GM18909 (cell line): ENCODE results near the gene HOATZ.
A peak's percentile ranks its signal among the peaks of the same experiment; 100 is the strongest.

Source experiments
- ATAC-seq: cut with Tn5 transposase; IDR thresholded peaks from one replicate; pipeline ENCODE4 v1.9.1; 2021; ENCODE audit warnings: mild to moderate bottlenecking; ENCODE audit not compliant: unreplicated experiment, poor library complexity

Gene HOATZ

GRCh38 chr11:111520560-111520959 lies 6.0 kb downstream of the HOATZ start:
- no peak for ATAC-seq

DNA sequence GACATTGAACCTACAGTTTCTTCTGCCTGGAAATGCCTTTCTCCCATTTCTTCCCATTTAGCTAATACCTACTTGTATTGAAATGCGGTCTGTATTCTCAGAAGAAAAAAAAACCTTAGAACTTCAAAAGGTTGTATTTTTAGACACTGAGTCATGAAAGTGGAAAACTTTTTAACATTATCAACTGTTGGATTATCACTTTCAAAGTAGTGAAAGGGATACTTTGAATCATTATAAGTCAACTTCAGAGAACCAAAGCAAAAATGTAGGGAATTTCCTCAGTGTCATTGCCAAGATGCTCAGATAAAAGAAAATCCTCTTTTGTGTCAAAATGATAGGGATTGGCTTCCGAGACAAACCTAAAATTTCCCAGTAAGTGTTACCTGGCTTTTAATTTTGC lies 6.6 kb downstream of the HOATZ start:
- ATAC-seq: no peak

DNA sequence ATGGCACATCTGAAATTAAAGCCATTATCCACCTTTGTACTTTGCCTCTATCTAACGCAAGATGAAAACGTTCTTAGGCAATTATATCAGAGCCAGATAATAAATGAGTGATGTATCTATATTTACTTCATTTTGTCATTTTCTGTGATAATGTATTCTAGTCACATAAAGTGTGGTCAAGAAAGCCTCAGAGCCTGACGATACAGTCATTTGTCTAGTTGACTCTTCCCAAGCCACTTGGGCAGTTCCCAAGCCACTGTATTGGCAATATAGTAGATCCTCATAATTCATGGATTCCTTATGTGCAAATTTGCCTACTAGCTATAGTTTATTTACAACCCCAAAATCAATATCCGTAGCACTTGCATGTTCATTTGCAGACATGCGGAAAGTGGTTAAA lies 7.8 kb downstream of the HOATZ start:
- ATAC-seq: no peak

DNA sequence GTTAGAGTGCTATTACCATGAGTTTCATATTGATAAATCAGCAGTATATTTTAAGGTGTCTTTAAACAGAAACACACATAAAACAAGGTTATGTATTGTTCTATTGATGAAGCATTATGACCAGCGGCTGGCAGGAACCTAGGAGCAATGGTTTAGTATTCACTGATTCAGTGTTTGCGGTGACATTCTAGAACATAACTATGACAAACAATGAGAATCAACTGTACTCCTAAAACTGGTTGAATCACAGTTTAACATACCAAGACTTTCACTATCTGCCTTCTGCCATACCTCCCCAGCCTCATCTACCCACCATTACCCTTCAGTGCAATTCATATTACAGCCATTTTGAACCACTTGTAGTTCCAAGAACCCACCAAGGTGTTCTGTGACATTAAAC lies 8.8 kb downstream of the HOATZ start:
- ATAC-seq: no peak

GRCh38 chr11:111524056-111524455 lies 9.5 kb downstream of the HOATZ start:
- no peak for ATAC-seq

DNA sequence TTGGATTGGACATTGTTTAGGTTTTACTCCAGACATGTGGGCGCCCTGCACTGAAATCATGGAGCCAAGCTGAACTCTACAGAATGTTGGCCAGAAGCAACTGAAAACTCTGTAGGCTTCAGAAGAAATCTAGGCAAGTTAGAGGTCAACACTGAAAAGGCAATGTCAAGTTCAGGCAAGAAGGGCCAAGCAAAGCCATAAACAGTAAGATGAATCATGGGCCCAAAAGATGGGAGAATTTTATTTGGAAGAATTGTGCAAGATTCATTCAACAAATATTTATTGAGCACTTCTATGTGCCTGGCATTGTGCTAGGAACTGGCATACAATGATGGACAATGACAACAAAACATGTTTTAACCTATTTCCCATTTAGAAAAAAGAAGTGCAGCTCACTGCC lies 10.9 kb downstream of the HOATZ start:
- ATAC-seq: no peak

DNA sequence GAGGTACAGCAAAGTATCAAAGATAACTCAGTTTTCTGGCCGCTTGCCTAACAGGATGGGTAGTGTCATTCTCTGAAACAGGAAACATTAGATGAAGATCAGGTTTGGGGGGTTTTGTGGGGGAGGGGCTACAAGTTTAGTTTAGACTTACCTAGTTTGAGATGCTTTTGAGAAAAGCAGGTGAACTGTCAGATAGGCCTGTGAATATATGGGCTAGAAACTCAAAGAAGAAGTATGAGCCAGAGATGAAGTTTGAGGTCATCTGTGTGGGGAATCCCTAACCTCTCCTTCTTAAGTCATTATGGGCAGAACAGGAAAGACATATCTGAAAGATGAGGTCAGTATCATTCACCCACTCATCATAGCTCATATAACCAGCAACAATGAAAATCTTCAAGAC lies 11.9 kb downstream of the HOATZ start:
- no peak for ATAC-seq

GRCh38 chr11:111527279-111527678 lies 12.7 kb downstream of the HOATZ start:
- ATAC-seq: no peak

GRCh38 chr11:111528557-111528956 lies 14.0 kb downstream of the HOATZ start:
- ATAC-seq: no peak

DNA sequence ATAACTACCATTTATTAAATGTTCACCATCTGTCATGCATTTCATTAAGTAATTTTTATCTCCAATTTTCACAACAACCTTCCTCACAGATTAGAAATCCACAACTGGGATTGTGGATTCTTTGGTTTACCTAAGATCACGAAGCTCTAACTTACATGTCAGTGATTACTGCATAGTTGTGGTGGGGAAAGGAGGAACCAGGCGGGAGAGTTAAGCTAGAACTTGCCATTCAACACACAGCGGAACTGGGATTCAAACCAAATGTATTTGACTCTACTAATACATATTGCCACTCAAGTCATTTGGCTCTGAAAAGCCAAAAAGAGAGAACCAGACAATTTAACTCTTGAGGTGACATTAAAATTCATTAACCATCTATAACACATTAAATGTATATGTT lies 15.5 kb downstream of the HOATZ start:
- ATAC-seq: no peak

GRCh38 chr11:111531136-111531535 lies 16.6 kb downstream of the HOATZ start:
- no peak for ATAC-seq

DNA sequence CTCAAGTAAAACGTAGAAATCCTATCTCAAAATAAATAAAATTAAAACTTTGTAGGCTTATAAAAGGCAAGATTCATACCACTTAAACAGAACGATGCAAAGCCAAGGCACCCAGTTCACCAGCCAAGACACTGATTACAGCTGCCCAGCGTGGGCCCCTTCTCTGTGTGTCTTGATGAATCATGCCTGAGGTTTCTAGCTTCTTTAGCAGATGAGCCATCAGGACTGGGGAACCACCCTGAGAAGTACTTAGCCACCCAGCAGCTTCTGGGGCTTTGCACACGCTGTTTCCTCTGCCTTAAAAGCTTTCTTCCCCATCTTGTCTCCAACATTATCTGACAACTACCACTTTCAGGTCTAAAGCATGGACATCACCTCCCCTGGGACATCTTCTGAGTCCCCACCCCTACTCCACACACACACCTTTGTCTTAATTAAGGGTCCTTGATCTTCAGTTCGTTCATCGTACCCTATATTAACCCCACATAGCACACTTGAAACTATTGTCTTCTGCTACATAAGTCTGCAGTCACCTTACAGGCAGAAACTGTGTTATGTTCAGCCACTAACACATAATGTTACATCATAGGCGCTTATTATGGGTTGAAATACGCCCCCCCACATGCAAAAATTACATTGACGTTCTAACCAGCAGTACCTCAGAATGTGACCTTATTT lies 17.2 kb downstream of the HOATZ start:
- ATAC-seq: peak; percentile 53

GRCh38 chr11:111532365-111532709 lies 17.8 kb downstream of the HOATZ start:
- ATAC-seq: no peak

- no peak for ATAC-seq
These were observed 20.7 kb downstream of the HOATZ start for GRCh38 chr11:111535281-111535680.

DNA sequence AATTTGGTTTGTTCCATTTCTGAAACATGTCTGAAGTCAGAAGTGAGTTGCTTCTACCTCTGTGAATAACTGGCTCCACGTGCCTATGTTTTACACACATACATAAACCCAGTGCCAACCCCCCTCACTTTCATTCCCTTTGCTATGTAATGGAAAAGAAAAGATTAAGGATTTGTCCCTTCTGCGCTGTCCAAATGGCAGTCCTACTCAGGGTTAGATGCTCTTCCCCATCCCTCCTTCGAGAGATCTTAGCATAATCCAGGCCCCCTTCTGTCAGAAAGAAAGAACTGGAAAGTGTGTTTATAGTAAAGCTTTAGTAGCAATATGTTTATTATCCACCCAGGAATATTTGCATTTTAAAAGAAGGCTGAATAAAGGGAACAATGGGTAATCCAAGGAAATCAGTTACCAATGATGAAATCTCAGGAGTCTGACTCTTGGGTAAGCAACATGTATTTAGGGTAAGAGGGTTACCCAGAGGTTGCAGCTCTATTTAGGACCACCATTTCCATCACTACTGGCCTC lies 22.8 kb downstream of the HOATZ start:
- ATAC-seq: no peak

DNA sequence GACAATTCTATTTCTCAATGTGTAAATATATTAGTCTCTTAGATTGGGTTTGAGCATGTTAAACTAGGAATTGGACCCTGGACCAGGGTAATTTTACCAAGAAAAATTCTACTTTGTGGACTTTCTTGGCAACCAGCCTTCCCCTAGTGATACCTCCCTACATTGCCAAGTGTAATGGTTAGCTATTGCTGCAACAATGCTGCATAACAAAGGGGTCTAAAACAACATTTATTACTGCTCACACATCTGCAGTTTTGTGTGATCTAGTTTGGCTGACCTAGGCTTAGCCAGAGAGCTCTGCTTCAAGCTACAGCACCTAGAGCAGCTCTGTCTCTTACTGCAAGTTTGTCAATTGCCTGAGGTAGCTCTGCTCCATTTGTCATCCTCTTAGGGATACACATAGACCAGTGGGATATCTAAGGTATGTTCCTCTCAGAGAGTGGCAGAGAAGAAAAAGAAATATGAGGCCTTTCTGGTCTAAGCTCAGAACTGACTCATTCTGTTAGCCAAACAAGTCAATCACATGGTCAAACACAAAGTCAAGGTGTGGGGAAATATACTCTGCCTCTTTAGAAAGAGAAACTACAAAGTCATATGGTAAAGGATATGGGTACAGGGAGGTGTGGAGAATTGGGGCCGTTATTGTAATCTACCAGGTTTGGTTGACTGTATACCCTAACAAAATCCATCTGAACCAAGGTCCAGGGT lies 24.0 kb downstream of the HOATZ start:
- ATAC-seq: no peak

DNA sequence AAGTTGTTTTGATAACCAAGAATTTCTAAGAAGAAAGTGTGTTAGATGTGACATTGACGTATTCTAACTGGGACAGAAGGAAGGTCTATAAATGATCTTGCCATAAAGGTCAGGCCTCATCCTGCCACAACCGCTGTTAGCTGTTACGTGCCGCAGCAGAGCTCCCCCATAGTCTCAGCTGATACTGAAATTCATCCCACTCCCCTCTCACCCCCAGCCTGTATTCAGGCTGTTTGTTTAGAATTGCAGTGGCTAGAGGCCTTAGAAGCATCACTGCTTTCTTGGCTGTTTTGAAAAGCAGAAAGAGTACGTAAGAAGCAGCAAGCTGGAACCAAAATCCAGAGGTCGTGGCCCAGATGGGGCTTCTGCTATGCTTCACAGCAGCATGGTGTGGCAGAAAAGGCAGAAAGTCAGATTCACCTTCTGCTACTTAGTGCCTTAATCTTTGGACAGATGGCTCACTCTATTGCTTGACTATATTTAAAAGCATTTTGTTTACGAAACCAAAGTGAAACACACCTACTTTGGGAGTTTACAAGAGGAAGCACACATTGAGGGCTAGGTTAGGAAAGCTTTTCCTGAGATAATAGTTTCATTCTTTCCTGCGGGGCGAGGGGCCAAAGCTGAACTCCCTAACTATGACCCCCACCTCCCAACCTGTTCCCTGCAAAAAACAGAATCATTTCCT lies 25.0 kb downstream of the HOATZ start:
- ATAC-seq: no peak

GRCh38 chr11:111540114-111540936 lies 25.7 kb downstream of the HOATZ start, which contains the start of gene LAYN:
LAYN (plus strand) TSS chr11:111540720; CDS start chr11:111540844, 124 bp downstream.
- no peak for ATAC-seq

DNA sequence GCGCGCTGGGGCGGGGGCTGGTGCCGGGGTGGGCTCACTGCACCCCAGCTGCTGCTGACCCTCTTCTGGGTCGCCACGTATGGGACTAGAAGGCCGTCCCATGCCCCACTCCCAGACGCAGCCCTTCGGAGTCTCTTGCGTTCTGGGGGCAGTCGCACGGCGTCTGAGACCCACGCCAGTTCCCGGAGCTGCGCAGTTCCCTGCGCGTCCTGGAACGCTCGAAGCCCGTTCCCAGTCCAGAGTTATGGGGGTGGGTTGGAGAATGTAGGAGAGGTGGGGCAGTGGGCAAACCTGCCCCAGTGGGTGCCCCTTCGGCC lies 26.3 kb downstream of the HOATZ start:
- ATAC-seq: no peak

- no peak for ATAC-seq
These were observed 26.9 kb downstream of the HOATZ start for GRCh38 chr11:111541254-111542061.
